DOHH2 (cell line): ENCODE data around the gene WWP2.

Experiments
- EZH2phosphoT487 ChIP-seq: fragments of 200-600 bp; sonication (generic); IDR thresholded peaks from 2 replicates; pipeline ENCODE4 v1.6.1; 2017; ENCODE audit warnings: borderline replicate concordance, mild to moderate bottlenecking, antibody characterized with exemption, low read length, moderate library complexity, mixed read lengths
- TF ChIP-seq, protein P1 (sequence below): fragments of 200-600 bp; sonication (generic); IDR thresholded peaks from one replicate; pipeline ENCODE4 v1.5.1; 2014; ENCODE audit warnings: antibody characterized with exemption, mild to moderate bottlenecking, low read depth, low read length; ENCODE audit not compliant: poor library complexity, severe bottlenecking

DNA sequence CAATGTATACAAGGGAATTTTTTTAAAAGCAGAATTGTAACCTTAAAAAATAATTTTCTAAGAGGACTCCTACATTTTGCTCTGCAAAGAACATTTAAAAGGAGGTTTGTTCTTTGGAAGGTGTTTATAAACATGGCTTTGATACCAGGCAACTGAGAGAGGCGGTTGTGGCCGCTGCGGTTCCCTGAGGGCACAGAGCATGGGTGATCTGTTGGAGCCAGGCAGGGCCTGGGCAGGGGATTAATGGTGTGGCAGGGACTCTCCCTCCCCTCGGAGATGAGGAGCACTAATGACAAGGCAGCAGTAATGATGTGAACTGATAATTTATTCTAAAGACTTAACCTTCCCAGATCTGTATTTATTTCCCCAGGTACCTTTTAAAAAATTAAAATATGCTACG lies 65.4 kb downstream of the WWP2 start:
- TF ChIP-seq, protein P1, sequence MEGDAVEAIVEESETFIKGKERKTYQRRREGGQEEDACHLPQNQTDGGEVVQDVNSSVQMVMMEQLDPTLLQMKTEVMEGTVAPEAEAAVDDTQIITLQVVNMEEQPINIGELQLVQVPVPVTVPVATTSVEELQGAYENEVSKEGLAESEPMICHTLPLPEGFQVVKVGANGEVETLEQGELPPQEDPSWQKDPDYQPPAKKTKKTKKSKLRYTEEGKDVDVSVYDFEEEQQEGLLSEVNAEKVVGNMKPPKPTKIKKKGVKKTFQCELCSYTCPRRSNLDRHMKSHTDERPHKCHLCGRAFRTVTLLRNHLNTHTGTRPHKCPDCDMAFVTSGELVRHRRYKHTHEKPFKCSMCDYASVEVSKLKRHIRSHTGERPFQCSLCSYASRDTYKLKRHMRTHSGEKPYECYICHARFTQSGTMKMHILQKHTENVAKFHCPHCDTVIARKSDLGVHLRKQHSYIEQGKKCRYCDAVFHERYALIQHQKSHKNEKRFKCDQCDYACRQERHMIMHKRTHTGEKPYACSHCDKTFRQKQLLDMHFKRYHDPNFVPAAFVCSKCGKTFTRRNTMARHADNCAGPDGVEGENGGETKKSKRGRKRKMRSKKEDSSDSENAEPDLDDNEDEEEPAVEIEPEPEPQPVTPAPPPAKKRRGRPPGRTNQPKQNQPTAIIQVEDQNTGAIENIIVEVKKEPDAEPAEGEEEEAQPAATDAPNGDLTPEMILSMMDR, result no peak
- TF ChIP-seq EZH2phosphoT487, result no peak
